Amniotic stem cell (primary cell): ENCODE results near the gene DLX5.
A peak's percentile ranks its signal among the peaks of the same experiment; 100 is the strongest.

ENCODE experiments used
- DNase-seq: peaks from one replicate; lab custom pipeline; 2025; lab: John Stamatoyannopoulos, UW

Gene DLX5

GRCh38 chr7:97005183-97006054 is 19.2 kb downstream of the DLX5 start, which contains the start of gene DLX6:
Gene DLX6 (plus strand): TSS chr7:97005553. CDS start chr7:97005978, 425 bp downstream.
- DNase-seq, result peak; percentile 69

DNA sequence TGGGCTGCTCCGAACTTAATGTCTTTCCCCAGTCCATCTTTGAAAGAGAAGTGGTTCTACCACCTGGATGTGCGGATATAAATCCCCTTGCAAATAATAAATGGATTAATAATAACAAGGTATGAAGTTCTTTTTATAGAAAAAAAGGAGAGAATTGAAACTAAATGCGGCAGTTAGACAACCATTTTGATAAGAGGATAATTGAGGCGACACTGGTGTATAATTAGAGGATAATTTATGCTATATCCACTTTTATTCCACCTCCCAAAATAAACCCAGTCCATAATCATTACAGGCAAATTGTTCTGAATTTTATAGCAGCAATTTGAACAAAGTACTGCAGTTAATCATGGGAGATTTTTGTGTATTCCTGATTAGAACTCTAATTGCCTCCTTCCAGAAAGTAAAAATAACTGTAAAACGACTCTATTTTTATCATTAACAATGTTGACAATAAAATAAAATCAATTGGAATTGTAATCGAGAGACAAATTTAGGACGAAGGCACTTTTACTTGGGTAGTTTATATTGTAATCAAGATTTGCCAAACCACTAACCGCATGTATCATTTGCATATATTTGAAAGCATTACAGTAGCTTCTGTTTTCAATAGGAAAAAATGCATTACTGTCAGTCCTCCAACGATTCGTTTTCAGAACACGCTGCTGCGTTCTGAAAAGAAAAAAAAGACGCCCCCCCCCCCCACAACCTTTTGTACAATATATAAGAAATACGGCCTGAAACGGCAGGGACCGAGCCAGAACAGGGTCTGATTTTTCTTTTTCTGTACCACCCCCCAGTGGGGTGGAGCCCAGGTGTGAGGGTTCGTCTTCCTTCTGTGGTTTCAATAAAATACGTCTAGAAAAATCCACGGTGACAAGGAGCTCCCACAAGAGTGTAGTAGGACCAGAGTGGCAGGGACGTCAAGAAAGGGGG is 20.1 kb downstream of the DLX5 start:
- DNase-seq, result no peak

- no peak for DNase-seq
These were observed 21.1 kb downstream of the DLX5 start for GRCh38 chr7:97003262-97004246.

GRCh38 chr7:97002555-97003261 is 21.9 kb downstream of the DLX5 start:
- DNase-seq, result no peak

DNA sequence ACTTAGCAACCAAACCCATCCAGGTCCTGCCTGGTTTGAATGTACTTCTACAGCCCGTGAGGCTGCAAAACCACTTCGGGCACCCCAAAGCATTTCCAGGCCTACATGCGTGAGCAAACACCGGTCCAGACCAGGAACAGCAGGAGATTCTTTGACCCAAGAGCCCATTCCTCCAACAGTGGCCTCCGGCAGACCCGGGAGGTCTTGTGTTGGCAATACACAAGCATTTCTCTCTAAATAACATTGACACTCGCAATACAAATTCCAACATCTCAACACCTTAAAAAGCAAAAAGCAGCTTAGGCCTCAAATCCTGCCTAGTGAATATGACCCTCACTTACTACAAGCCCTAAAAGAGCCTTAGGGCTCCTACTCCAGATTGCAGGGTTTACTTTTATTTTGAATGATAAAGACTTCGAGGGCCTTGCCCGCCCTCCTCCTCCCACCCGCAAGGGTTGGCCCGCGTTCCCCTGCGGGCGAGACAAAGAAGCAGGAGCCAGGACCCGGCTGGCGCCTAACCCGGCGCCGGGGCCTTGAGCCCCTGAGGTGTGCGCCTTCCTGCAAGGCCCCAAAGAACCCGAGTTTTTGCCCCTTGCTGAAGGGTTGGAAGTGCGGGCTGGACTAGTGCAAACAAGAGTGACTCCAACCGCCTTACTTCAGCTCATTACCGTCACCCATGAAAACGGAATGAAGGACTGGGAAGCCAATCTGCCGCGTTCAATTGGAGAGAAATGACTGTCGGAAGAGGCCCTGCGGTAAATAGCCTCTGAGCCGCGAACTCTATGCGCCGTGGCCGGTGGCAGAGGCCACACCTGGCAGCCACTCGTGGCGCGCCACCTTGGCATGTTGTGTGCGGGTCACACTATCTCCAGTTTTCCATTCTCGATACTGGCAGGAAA is 22.7 kb downstream of the DLX5 start:
- DNase-seq, result no peak

DNA sequence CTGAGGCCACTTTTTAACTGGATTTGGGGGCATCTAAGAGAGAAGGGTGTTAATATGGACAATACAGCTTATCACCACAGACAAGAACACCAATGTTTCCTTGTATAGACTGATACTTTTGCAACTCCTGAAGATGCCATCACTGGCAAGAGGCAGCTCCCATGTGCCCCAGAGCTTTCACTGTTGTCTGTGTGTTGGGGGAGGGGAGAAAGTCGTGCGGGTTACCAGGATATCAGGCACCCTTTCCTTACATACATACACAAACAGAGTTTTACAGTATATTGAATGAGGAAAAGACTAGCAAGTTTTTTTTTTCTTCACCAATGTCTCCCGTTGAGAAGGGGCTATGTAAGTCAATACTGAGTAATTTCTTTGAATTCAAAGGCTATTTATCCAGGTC is 23.4 kb downstream of the DLX5 start:
- DNase-seq, result no peak

- no peak for DNase-seq
These were observed 25.9 kb downstream of the DLX5 start for GRCh38 chr7:96998744-96999143.

- DNase-seq, result no peak
These were observed 26.3 kb downstream of the DLX5 start for GRCh38 chr7:96998333-96998732.

DNA sequence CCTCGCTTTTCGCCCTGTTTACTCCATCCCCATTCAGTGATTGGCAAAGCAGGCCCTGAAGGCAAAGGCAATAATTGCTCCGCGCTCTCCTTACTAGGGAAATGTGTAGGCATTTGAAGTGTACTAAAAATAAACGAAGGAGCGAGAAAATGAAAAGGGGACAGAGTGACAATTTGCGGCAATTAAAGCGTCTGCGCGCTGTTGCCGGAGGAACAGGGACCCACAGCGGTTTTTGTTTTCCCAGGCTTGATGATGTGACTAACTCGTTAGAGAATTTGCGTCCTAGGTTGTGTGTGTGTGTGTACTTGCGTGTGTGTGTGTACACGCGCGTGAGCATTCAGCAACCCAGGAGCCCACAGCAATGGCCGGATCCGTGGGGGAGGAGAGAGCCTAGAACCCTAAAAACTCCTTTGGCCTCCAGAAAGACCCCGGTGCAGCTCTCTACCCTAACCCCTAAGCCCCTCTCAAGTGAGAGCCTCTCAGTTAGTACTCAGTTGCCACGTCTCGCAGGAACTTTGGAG is 27.1 kb downstream of the DLX5 start:
- no peak for DNase-seq

DNA sequence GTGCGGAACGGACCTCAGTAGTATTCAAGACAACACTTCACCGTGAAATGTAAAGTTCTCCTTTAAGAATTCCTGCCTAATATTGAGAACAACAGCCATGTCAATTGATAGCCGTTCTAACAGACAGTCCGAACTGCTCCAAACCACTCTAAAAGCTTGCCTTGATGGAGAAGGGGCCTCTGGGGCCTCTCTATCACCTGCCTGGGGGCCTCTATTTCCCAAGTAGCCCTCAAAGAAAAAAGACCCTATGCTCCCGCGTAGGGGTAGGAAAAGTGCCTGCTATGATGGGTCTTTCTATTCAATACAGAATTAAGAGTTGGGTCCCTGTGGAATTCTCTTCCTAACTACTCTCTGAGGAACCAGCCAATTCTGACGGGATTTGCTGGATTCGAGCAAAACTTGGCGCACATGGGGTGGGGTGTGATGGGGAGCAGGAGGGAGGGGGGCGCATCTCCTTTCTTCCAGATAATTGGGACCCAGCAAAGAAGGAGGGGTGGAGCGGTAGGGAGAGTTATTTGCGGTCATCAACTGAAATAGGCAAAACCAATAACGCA is 27.6 kb downstream of the DLX5 start:
- DNase-seq, result no peak

DNA sequence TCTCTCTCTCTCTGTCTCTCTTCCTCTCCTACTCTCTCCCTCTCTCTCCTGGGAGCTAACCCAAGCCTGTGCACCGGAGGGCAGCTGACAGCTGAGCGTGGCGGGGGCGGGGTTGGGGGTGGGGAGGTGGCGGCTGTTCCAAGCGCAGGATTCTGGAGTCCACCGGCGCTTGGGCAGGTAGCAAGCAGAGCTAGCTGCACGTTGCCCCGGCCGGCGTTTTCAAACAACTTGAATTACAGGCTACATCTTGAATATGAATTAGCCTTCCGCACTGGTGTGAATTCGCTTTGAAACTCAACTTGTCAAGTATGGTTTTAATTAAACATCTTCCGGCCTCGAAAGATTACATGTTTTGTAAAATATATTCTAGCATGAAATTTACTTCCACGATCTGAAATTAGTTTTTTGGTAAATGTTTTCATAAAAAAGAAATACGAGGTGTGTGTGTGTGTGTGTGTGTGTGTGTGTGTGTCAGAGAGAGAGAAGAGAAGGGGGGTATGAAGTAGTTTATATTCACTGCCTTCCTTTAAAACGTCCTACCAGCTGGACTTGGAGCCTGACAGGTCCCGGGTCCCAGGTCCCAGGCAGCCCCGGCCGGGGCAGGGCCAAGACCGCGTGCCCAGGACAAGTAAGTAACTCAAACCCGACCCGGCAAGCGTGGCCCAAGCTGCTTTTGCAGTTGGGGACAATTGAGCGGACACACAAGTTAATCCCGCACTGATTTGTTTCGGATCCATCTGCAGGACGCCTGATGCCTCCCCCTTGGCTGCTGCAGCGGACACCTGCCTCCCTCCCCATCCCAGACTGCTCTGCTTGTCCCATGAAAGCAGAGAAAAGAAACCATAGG is 28.3 kb downstream of the DLX5 start:
- DNase-seq, result no peak

GRCh38 chr7:96995406-96996110 is 29.1 kb downstream of the DLX5 start:
- no peak for DNase-seq

- no peak for DNase-seq
These were observed 30.7 kb downstream of the DLX5 start for GRCh38 chr7:96993980-96994379.

DNA sequence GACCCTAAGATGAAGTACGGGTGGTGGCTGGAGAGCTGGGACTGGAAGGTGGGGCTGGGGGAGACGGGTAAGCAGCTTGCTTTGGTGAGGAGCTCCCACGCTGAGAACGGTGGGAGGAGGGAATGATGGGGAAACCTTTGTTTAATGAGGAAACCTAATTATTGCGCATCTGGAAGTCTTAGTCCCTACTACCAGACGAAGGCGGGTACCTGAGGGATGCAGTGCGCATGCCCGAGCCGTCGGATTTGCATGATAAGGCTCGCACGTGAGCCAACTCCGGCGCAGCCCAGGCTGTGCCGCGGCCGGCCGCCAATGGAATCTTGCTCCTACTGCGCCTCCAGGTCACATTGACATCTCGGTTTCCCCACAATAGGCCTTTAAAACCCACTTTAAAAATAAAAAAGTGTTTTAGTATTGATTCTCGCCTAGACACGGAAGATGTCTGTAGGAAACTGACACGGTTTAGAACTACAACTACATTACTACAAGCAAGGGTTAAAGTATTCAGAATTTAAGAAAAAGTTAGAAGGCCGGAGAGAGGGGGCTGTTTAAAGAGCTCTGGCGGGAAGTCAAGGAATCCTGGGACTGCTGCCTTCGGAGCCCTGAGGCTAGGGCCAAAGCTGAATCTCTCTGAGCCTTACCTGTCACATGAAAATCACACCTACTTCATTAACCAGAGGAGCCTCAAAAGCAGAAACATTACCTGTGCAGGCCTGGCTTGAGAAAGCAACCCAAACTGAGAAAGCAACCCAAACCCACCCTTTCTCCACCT is 31.4 kb downstream of the DLX5 start:
- DNase-seq, result no peak

GRCh38 chr7:96992192-96993005 is 32.2 kb downstream of the DLX5 start:
- DNase-seq, result no peak

DNA sequence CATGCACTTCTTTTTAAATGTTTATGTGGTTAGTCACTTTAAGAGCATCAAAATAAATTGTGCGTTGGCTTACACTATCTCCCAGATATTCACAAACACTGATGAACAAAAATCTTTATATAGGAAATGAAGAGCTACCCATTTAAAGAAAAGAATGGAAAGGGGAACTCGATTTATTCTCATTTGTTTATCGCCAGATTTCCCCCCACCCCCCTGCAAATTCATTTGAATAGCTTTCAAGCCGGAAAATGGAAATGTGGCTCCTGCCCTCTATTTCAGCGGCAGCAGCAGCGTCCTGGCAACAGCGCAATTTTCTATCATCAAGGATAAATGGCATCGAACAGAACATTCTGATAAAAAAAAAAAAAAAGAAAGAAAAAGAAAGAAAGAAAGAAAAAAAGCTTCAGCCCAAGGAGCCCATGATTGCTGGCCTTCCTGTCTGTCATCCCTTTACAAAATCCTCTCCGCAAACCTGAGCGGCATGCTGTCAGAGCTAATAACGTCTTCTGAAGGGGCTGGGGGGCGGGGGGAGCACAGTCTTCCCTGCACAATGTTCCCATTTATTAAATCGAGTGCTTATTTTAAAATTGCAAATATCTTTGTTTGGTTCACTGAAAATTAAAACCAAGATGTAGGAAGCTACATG is 33.0 kb downstream of the DLX5 start:
- DNase-seq, result no peak
